Ecto neural progenitor cell (in vitro differentiated cells): ENCODE measurements around the gene KRTAP12-2.
"Not testable (repeated sequence)": the region's sequence is repeated elsewhere in the genome, so short reads cannot be mapped to it uniquely, and the experiment has no call there.

Source experiments
- DNase-seq: peaks from one replicate; pipeline ENCODE4 v3.0.0-alpha.2; 2018; ENCODE audit warnings: low spot score

KRTAP12-2 gene

DNA sequence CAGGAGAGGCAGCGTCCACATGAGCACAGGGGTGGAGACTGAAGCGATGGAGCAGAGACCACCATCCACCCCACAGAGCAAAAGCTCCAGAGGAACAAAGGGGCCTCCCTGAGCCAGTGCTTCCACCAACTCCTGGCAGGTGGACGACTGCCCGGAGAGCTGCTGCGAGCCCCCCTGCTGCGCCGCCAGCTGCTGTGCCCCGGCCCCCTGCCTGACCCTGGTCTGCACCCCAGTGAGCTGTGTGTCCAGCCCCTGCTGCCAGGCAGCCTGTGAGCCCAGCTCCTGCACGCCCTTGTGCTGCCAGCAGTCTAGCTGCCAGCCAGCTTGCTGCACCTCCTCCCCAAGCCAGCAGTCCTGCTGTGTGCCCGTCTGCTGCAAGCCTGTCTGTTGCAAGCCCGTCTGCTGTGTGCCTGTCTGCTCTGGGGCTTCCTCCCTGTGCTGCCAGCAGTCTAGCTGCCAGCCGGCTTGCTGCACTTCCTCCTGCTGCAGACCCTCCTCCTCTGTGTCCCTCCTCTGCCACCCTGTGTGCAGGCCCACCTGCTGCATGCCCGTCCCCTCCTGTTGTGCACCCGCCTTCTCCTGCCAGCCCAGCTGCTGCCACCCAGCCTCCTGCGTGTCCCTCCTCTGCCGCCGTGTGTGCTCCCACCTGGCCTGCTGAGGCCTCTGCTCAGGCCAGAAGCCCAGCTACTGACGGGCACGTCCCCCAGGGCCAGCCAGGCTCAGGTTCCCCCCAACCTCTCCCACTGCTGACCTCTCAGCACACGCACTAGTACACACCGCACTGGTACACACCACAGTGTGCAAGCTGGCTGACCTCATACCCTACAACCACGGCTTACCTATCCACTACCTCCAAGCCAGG, 35.6 kb upstream of the KRTAP12-2 start:
- peak; percentile 44 for DNase-seq

- DNase-seq, result no peak
Observed at GRCh38 chr21:44701541-44701940, 34.8 kb upstream of the KRTAP12-2 start.

DNA sequence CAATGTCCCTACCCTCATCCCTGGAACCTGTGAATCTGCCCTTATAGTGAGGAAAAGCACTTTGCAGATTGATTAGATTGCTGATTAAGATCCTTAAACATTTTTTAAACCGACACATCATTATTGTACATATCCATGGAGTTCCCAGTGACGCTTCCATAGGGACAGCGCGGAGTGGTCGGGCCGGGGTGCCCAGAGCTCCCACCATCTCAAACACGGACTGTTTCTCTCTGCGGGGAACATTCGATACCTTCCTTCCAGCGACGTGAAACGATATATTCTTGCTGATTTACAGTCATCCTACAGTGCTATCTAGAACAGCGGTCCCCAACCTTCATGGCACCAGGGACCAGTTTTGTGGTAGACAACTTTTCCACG, 34.3 kb upstream of the KRTAP12-2 start:
- no peak for DNase-seq

- no peak for DNase-seq
Observed at GRCh38 chr21:44700101-44701022, 33.6 kb upstream of the KRTAP12-2 start.

DNA sequence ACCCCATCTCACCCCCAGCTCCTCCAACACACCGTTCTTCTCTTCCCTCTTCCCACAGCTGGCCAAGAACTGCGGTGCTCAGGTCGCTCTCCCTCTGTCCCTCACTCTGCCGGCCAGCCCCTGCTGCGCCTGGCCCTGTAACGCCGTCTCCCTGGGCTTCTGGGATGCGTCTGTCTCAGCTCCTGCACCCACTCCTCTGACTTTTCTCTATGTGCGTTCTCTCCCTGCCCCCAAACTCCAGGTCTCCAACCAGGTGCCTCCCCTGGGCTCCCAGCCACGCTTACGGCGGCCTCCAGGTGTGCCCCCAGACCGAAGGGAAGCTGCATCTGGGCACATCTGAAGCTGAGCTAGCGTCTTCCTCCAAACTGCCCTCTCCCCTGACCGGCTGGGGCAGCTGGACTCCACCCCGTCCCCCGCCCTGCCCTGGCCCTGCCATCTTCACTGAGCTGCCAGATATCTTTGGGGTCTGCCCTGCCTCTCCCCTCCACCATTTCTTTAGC, 32.8 kb upstream of the KRTAP12-2 start:
- no peak for DNase-seq

GRCh38 chr21:44697811-44698734, 31.3 kb upstream of the KRTAP12-2 start:
- DNase-seq, result peak; percentile 70

DNA sequence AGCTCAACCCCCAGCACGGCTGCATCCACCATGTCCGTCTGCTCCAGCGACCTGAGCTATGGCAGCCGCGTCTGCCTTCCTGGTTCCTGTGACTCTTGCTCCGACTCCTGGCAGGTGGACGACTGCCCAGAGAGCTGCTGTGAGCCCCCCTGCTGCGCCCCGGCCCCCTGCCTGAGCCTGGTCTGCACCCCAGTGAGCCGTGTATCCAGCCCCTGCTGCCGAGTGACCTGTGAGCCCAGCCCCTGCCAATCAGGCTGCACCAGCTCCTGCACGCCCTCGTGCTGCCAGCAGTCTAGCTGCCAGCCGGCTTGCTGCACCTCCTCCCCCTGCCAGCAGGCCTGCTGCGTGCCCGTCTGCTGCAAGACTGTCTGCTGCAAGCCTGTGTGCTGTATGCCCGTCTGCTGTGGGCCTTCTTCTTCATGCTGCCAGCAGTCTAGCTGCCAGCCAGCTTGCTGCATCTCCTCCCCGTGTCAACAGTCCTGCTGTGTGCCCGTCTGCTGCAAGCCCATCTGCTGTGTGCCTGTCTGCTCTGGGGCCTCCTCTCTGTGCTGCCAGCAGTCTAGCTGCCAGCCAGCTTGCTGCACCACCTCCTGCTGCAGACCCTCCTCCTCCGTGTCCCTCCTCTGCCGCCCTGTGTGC, 30.6 kb upstream of the KRTAP12-2 start, which contains the start of gene KRTAP10-12:
Gene KRTAP10-12, plus strand, starts transcription at position 1 of the 639 bp plus-strand sequence. Its CDS starts 30 bp downstream, at position 31.
- DNase-seq, result not testable (repeated sequence)

DNA sequence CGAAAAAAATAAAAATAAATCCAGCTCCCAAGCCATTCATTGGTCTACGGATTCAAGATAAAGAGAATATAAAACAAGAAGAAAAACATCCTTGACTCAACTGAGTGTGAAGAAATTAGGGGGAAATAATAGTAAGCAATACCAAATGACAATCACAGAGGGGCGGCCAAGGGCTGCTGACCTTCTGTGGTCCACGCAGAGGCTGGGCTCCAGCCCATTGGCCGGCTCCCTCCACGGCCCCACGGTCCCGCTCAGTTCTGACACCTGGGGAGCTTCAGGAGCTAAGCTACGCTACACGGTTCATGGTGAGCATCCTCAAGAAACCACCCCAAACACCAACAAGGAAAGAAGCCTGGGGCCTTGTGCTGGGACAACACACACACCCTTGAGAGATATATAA, 29.8 kb upstream of the KRTAP12-2 start:
- DNase-seq, result no peak

- no peak for DNase-seq
Observed at GRCh38 chr21:44695641-44696040, 28.9 kb upstream of the KRTAP12-2 start.

DNA sequence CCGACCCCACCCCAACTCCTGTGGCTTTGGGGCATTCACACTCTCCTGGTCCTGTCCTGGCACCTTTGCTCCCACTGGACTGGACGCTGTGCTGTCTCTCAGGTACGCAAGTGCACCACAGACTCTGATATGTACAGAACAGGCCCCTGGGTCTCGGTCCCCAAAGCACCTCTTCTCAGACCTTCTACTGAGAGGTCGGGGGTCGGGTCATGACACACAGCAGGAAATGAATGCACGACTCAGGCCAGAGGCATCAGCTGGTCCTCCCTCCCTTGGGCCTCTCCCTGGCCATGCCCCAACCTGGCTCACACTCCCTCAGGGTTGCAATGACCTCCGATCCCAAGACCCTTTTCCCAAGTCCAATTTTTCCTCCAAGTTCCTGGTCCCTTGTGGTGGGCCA, 28.5 kb upstream of the KRTAP12-2 start:
- no peak for DNase-seq

DNA sequence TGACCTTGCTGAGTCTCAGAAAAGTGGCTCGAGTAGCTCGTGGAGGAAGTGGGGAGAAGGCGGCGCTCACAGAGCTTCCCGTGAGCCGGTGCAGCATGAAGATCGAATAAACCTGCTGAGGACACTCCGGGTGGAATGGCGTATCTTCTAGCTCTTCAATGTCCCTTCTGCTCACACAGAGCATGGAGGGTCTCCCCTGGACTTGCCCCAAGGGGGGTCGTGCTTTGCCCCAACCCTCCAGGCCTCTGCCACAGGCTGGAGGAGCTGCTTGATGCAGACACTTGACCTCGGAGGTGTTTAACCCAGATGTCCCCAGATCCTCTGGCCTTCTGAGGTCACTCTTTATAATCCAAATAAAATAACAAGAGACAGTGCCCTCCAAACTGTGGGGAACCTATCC, 28.0 kb upstream of the KRTAP12-2 start:
- no peak for DNase-seq

GRCh38 chr21:44692798-44693512, 26.2 kb upstream of the KRTAP12-2 start:
- no peak for DNase-seq

GRCh38 chr21:44691686-44692085, 25.0 kb upstream of the KRTAP12-2 start:
- DNase-seq, result no peak

- DNase-seq, result not testable (repeated sequence)
Observed at GRCh38 chr21:44689740-44690139, 23.0 kb upstream of the KRTAP12-2 start.

DNA sequence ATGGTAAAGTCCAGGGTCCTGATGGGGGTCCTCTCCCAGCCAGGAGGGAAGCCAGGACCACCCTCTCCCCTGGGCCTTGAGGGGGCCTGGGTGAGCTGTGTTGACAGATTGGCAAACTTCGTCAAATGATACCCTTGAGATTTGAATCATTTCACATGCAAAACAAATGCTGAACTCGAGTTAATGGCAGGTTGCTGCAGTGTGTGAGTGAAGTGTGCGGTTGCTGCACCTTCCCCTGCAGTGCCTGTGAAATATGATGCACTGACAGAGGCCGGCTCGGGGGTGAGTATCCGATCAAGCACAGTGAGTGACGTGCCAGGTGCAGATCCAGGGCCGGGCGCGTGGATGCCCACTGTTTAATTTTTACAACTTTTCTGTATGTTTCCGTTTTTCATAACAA, 20.9 kb upstream of the KRTAP12-2 start:
- no peak for DNase-seq

- DNase-seq, result no peak
Observed at GRCh38 chr21:44686843-44687561, 20.3 kb upstream of the KRTAP12-2 start.

GRCh38 chr21:44686000-44686781, 19.5 kb upstream of the KRTAP12-2 start:
- peak; percentile 71 for DNase-seq

DNA sequence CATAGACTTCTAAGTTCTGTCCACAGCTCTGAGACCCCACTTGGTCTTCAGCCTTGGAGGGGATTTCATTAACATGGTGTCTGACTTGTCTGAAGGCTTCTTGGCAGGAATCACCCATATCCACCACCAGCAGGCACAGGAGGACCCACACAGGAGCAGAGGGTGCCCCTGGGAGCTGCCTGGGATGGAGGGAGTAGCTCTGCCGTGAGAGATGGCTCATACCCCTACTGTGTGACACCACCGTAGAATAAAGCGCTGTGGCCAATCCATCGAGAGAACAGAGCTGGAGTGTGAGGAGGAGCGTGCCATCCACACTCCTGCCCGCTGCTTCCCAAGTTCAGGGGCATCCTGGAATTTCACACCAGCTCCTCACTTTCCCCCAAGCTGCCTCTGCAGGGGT, 18.3 kb upstream of the KRTAP12-2 start:
- not testable (repeated sequence) for DNase-seq

GRCh38 chr21:44684483-44684882, 17.8 kb upstream of the KRTAP12-2 start:
- no peak for DNase-seq
